Measurements from ENCODE around the gene STYK1. TPM values are rescaled to one million over a fixed set of nuclear protein-coding genes. Genes with fewer than 3 reads are reported as not detected.

Gene STYK1
- total RNA-seq, 4 donors from 2014 or later, result 0.22 to 0.34 TPM; not detected in 2

DNA sequence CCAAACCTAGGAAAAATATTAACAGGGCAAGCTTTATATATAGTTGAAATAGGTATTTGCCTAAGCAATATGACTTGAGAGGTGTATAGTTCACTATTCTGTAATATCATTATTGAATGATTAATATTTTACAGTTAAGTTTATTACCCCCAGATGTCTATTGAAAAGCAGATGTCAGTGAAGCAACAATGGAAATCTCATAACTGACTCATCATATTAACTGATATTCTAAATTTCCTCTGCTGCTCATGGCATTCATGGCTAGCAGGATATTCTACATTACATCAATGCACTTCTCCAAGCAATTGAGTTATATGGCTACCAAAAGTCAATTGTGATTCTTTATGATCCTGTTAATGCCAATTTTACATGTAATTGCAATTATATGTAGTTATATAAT is 50.7 kb downstream of the STYK1 start:
- TF ChIP-seq, protein P1, sequence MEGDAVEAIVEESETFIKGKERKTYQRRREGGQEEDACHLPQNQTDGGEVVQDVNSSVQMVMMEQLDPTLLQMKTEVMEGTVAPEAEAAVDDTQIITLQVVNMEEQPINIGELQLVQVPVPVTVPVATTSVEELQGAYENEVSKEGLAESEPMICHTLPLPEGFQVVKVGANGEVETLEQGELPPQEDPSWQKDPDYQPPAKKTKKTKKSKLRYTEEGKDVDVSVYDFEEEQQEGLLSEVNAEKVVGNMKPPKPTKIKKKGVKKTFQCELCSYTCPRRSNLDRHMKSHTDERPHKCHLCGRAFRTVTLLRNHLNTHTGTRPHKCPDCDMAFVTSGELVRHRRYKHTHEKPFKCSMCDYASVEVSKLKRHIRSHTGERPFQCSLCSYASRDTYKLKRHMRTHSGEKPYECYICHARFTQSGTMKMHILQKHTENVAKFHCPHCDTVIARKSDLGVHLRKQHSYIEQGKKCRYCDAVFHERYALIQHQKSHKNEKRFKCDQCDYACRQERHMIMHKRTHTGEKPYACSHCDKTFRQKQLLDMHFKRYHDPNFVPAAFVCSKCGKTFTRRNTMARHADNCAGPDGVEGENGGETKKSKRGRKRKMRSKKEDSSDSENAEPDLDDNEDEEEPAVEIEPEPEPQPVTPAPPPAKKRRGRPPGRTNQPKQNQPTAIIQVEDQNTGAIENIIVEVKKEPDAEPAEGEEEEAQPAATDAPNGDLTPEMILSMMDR (IDR thresholded peaks at IDR 0.05; ENCODE audit: low read depth), result no peak

DNA sequence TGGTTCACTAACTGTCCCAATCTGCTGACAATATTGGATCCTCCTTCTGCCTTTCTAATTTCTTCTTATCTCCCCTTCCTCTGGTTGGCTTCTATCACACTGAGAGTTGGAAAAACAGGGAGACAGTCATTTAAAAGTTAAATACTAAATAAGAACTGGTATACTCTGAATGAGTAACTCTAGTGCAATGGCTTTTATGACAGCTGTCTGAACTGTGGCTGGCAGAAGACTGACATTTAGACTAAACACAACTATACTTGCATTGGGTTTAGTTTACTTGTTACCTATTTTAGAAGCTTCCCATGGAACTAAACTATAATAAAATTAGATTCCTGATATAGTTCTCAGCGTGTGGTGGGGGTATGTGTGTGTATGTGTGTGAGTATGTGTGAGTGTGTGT is 52.6 kb downstream of the STYK1 start:
- TF ChIP-seq, protein P1 (IDR thresholded peaks at IDR 0.05; ENCODE audit: low read depth), result no peak

DNA sequence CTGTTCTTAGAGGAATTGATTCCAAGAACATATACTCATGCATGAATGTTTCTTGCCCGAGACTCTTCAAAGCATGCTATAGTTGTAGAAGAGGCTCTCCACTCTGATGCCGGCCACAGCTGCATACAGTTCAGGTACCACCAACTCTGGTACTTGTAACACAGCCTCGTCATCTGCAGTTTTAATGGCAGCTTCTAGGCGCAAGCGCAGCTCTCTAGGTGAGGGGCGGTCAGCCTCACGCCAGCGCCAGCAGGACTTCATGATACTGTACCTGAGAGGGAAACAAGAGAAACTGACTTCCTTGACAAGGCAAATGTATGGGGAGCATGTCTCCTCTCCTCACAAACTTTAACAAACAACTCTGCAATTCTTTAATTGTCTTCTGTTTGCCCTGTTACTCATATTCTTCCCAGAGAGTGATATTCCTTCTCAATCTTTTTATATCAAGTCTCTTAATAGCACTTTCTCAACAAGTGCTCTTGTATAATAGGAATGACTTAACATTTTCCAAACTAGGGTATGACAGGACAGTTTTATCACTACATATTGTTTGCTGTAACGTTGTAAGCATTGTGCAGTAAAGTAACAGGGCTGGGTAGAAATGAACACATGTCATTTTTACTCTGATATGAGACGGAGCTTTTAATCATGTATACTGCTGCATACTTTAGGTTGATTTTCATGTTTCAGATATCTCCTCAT is 53.6 kb downstream of the STYK1 start:
- TF ChIP-seq, protein P1 (IDR thresholded peaks at IDR 0.05; ENCODE audit: low read depth), result no peak

DNA sequence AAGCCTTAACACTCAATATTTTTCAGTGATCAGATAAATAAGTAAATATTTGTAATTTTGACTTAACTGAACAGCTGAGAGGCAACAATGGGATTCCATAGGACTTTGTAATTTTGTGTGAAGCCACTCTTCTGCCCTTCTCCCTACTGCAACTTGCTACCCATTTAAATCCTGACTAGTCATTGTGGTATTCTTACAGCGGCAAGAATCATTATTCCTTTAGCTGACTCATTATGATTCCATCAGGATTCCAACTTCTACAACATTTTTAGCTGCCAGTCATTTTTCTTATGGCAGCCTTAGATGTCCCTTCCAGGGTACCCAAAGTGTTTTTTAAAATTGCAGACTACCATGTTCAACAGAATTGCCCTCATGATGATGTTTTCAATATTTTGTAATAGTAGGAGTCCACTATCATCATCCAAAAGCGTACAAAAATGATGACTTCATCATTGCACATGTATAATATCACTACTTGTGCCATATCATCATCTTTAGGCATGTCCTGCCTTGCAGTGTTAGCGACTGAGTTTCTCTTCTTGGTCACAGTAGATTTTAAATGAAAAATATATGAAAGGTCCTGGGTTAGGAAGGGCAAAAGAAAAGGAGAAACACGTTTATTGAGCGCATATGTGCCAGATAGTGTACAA is 55.4 kb downstream of the STYK1 start:
- TF ChIP-seq, protein P1 (IDR thresholded peaks at IDR 0.05; ENCODE audit: low read depth), result no peak

DNA sequence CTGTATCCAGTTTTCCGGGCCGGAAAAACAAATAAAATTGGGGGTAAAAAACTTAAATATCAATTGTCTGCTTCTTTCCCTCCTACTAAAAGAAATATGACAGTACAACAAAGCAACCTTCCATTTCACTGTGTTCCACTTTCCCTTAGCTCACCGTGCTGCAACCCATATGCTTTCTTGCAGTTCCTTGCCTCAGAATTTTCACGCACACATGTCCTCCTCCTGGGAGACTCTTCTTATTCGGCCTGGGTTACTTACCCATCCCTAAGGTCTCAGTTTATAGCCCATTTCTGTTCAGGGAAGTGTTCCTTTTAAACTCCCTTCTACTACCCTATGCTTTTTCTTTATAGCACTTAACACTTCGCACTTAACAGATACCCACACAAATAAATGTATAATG is 56.0 kb downstream of the STYK1 start:
- TF ChIP-seq, protein P1 (IDR thresholded peaks at IDR 0.05; ENCODE audit: low read depth), result no peak

DNA sequence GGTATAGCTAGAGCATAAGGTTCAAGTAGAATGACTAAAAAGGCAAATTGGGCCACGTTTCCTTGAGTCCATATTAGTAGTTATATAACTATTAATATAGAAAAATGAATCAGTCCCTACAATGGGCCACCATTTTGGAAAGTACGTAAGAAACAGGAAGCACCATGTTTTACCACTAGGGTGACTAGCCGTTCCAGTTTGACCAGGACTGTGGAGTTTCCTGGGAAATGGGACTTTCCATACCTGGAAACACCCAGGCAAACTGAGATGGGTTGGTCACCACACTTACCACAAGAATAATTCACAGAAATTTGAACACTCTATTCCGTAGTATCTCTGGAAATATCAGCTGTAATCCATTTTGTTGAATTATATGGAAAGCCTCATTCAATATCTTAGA is 58.3 kb downstream of the STYK1 start:
- TF ChIP-seq, protein P1 (IDR thresholded peaks at IDR 0.05; ENCODE audit: low read depth), result no peak

DNA sequence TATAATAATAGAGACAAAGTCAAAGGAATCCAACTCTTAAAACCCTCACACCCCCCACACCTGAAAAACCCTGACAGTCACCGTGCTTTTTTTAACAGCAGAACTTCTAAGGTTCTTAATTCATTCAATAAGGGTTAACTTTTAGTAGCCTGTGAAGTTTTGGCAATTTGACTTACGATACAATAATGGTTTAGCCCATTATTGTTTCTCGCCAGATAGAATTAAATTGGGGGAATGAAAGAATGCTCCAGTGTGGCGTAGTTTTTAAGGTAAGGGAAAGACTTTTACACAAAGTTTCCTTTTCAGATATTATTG is 59.8 kb downstream of the STYK1 start:
- TF ChIP-seq, protein P1 (IDR thresholded peaks at IDR 0.05; ENCODE audit: low read depth), result no peak
